Measurements from ENCODE around the gene PRCC.

- TF ChIP-seq CTCF (IDR thresholded peaks at IDR 0.05): no peak
- TF ChIP-seq POLR2AphosphoS5 (IDR thresholded peaks at IDR 0.05): no peak
- TF ChIP-seq POLR2A (IDR thresholded peaks at IDR 0.05): no peak
- TF ChIP-seq EP300 (IDR thresholded peaks at IDR 0.05): no peak
These were observed 707 bp downstream of the PRCC start for GRCh38 chr1:156767879-156768604.
